ENCODE results near the gene C17orf114.
"Not testable (repeated sequence)": the region's sequence is repeated elsewhere in the genome, so short reads cannot be mapped to it uniquely, and the experiment has no call there.

Gene C17orf114

GRCh38 chr17:4802228-4802627 lies at the start of gene C17orf114:
Gene C17orf114, minus strand, starts transcription at chr17:4802328.
- DNase-seq (ENCODE audit: low read depth): no peak

DNA sequence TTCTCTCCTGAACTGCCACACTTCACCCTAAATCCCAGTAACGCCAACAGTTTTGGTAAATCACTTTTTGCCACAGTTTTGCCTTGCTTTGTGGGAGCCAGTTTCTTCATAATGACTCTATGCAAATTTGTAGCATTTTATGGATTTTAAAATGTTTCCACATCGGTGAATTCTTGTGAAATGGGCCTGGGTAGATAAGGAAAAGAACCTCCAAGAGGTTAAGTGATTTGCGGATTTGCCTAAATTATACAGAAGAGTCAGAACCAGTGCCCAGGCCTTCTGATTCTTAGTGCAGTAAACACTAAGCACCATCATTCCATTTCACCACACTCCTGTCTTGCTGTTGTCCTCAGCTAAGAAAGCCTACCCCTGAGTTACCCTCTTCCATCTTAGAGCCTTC lies 49.0 kb upstream of the C17orf114 start:
- no peak for DNase-seq (ENCODE audit: low read depth)

- DNase-seq (ENCODE audit: low read depth): no peak
Observed at GRCh38 chr17:4850246-4850645, 48.1 kb upstream of the C17orf114 start.

DNA sequence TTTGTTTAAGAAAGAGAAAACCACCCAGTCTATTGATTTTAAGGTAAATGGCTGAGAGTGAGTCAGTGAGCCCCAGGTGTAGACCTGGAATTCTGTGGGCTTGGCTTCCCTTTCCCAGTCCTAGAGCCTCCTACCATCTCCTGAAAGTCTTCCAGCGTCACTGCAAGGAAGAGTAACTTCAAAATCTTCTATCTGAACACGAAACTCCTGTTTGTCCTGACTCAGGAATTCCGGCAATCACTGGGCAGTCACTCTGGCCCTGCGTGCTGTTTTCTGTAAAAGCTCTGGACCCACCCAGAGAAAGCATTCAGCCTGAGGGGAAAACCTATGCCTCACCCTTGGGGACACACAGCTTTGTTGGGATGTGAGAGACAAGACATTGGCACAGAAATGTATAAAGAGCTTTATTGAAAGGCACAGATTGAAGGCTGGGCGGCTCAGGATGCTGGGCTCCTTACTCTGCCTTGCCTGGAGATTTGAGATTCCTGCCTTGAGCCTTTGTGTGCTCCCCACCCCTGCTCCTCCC lies 46.9 kb upstream of the C17orf114 start:
- DNase-seq (ENCODE audit: low read depth): no peak

- no peak for DNase-seq (ENCODE audit: low read depth)
Observed at GRCh38 chr17:4846635-4847390, 44.7 kb upstream of the C17orf114 start.

DNA sequence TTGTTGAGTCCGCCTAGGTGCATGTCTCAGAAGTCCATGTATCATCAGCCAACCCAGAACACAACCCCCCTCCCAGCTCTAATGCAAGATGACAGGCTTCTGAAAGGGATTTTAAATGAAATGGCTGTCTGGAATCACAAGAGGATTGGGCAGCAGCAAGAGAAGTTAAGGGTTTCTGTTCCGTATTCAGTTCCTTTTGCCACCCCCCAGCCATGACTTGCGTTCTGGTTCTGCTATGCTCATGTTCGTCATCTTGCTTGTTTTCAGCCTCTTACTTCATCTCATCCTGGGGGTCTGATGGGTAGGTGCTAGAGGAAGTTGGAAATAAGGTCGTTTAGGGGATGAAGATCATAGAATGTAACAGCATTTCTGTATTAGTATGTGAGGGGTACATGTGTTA lies 43.0 kb upstream of the C17orf114 start:
- no peak for DNase-seq (ENCODE audit: low read depth)

DNA sequence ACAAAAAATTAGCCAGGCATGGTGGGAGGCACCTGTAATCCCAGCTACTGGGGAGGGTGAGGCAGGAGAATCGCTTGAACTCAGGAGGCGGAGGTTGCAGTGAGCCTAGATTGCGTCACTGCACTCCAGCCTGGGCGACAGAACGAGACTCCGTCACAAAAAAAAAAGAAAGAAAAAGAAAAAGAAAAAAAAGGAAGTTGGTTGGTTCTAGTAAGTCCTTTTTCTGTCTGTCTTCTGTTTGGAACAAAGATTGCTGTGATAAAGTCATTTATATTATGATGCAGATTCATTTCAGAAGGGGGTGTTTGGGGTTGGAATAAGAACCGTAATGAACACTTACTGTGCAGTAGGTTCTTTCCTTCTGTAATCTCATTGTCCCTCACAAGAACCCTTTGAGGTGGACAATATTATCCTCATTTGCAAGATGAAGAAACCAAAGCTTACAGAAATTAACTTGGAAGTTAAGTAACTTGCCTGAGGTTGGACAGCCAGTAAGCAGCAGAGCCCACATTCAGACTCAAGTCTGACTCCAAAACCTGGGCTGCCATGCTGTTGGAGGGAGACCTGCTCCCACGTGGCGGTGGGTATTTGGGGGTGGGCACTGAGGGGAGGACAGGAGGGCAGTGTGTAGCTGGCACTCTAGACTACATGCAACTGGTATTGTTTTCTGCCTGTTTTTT lies 41.3 kb upstream of the C17orf114 start:
- no peak for DNase-seq (ENCODE audit: low read depth)

DNA sequence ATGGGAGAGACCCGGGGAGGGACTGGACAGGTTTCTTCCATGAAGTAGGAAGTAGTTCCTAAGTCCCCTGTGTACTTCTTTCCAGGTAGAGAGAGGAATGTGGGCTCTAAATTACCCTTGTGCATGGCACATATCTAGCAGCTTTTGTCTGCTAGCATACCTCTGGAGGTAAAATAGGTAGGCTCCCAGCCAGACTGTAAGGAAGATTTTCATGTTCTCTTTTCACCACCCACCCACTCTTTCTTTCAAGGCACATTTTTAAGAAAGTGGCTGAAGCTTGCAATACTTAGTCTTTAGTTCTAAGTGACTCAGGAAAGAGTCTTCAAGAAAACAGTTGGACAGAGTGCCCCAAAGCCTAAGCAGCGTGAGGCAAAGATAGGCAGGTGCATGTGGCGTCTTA lies 40.2 kb upstream of the C17orf114 start:
- DNase-seq (ENCODE audit: low read depth): no peak

- DNase-seq (ENCODE audit: low read depth): no peak
Observed at GRCh38 chr17:4840893-4841242, 38.7 kb upstream of the C17orf114 start.

DNA sequence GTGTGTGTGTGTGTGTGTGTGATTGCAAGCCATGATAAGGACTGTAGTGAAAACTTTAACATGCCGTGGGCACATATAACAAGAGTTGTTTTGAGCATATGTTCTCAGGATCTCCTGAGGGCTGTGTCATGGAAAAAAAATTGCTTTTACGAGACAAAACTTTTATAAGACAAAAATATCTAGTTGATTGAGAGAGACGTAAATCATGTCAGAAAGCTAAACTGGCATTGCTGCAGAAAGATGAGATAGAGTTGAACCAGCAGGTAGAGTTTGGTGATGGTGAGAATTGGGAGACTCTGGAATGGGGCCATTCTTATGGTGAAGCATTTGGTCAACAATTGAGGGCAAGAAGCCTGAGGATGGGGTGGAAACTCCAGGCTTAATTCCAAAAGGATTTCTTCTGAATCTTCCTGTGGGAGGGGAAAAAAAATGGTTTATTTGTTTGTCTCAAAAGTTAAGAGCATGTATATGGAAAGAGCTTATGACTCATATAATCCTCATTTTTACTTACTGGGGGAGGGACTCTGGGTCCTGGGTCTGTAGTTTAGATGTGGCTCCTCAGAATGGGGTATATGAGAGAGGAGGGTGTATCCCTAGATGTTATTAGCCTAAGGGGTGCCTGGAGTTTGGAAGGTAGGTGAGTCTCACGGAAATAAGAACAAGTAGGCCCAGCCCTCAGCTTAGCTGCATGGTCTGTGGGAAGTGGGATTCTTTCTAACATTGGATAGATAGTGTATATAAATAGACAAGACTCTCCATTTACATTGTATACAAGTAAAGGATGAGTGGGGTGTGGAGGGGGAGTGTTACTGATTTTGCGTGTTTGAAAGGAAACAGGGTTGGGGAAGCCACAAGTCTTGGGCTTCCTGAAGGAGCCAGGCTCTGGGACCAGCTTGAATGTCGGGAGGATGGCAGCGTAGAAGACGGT lies 38.1 kb upstream of the C17orf114 start:
- DNase-seq (ENCODE audit: low read depth): no peak

DNA sequence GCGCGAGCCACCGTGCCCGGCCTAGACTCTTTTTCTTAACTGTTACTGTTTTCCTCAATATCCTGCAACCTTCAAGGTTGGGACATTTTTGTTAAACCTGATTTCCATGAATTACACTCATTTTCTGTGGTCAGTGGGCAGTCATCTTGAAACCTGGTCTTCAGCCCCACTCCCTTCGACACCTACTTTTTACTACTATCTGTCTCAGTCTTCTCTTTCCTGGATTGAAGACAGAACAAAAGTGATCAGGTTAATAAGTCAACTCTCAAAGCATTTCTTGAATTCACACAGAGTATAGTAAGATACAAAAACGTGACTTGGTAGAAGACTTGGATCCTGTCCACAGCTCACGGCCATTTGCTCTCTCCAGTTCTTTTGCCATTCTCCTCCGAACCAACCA lies 37.1 kb upstream of the C17orf114 start:
- DNase-seq (ENCODE audit: low read depth): no peak

DNA sequence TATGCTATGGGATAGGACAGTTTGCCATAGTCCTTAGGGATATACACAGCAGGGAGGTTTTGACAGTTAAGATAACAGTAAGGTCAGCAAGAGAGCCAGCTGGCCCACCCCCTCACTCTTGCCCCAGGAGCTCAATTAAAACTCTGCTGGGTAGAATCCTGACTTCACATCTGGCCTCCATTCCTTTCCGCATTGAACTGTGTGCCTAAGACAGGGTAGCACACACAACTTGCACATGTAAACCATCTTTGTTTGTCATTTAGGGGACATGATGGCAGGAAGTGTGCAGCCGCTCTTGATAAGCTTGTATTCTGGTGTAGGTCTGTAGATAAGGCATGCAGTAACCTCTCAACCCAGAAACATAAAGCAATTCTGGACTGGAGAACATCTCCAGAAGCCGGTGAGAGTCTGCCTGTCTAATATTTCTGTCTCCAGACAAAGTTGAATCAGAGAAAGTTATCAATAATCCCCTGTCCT lies 36.2 kb upstream of the C17orf114 start:
- DNase-seq (ENCODE audit: low read depth): no peak

DNA sequence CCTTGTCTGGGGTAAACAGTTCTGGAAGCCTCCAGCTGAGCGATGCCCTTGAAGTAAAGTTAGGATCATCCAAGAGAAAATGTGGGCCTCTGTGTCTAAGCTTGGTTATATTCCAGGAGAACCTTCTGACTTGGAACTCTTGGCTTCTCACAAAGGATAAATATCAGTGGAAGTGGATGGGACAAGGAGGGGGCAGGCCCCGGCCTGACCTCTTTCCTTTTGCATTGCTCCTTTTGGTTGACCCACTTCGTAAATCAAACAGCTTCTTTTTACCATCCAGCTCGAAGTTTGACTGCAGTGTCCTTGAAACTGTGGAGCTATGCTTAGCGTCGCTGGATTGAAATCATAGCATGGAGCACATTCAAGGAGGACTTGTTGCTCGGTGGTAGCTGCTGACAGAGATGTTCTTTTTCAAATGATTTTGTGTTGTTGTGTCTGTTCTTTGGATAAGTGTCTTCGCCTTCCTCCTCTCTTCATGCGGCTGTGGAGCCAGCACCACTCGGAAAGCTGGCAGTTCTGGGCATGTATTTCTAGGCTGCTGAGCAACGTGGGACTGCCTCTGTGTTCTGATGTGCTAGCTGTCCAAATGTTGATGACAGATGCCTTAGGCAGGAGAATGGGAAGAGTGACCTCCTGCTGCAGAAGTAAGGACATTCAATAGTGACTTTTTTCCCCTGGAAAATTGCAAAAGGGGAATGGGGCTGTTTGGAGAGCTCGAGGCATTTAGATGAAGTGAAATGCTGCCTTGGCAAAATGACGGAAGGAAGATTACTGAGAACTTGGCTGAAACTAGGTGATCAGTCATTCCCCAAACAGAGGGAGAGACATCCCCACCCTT lies 35.6 kb upstream of the C17orf114 start:
- DNase-seq (ENCODE audit: low read depth): no peak

DNA sequence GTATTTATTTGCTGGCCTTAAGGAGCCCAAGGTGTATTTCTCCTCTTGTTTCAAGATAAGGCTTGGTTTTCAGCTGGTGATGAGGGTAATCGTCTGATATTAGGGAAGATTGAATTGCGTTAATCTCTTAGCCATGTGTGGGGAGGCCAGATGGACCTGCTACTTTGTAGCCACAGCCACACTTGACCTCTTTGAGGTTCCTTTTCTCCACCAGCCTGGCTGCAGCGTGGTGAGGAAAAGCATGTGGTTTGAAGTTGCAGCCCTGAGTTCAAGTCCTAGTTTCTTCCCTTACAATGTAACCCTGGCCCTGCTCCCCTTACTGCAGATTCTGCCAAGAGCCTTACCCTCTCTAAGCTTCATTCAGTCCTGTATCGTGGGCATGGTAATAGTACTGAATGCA lies 34.1 kb upstream of the C17orf114 start:
- DNase-seq (ENCODE audit: low read depth): no peak

- DNase-seq (ENCODE audit: low read depth): no peak
Observed at GRCh38 chr17:4834681-4835020, 32.5 kb upstream of the C17orf114 start.

- no peak for DNase-seq (ENCODE audit: low read depth)
Observed at GRCh38 chr17:4833941-4834680, 32.0 kb upstream of the C17orf114 start.

DNA sequence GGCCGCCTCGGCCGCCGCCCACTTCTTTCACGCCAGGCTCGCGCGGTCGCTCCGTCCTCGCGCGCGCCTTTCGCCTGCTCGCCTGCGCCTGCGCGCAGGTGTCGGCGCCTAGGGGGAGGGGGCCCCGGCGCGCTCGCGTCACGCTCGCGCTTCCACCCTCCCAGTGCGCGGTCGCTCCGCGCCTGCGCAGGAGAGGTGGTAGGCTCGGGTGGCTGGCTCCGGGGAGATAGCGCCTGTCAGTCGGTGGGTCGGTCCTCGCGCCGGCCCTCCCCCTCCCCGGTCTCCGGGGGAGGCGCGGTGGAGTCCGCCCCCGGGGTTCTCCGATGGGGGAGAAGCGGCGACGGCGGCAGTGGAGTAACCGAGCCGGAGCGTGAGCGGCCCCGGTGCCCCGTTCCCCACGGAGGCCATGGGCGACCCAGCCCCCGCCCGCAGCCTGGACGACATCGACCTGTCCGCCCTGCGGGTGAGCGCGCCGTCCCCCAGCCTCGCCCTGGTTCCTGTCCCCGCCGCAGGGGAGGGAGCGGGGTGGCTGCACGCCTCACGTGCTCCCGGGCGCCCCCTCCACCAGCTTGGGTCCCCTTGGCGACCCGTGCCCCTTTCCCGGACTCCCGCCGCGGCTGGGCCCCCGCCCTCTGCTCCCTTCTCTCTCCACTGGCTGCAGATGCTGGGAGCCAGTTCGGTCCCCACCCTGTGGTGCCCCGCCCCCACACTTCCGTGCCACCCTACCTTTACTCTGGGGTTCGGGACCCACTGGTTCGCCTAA lies 31.2 kb upstream of the C17orf114 start, which contains the start of gene MINK1:
TSS of gene MINK1 (plus strand) at position 163 of the 763 bp plus-strand sequence. CDS start at position 407, 244 bp downstream.
- DNase-seq (ENCODE audit: low read depth): peak; percentile 82

- not testable (repeated sequence) for DNase-seq (ENCODE audit: low read depth)
Observed at GRCh38 chr17:4832829-4833177, 30.7 kb upstream of the C17orf114 start.

- no peak for DNase-seq (ENCODE audit: low read depth)
Observed at GRCh38 chr17:4827399-4827798, 25.3 kb upstream of the C17orf114 start.

All from activated T-cell treated with anti-CD3 and anti-CD28 coated beads for 1 hour (primary cell).